ENCODE results near the gene KRT3. TPM values are rescaled to one million over a fixed set of nuclear protein-coding genes. Genes with fewer than 3 reads are reported as not detected.
"Not testable (repeated sequence)": the region's sequence is repeated elsewhere in the genome, so short reads cannot be mapped to it uniquely, and the experiment has no call there.

The KRT3 gene
- total RNA-seq, 5 donors from 2014 or later (not counting 1 experiment from before 2014, with no cell fraction given), result not detected

GRCh38 chr12:52763991-52764390, 31.9 kb downstream of the KRT3 start:
- DNase-seq (no peak), ATAC-seq (replicated peaks in 1 of 4) (no peak)
- peaks cover 0 to 6% of the 10 kb centered on the region in 2 experiments for H3K27me3 ChIP-seq (replicated peaks in 1 of 2; ENCODE audit: control insufficient read depth in 2 of 2, extremely low read depth in 1 of 2, insufficient read depth in 2 of 2, low read length in 1 of 2)
- Mint-ChIP-seq H3K4me3 (no peak overlapping the region), H3K4me1 (no peaks in the 10 kb centered on the region), H3K27ac (no peak overlapping the region), H3K36me3 (no peaks in the 10 kb centered on the region), H3K9me3 (peaks cover 0 to 16% (median 9%) of the 10 kb centered on the region in 3 donors), H3K27me3 (no peaks in the 10 kb centered on the region)
- H3K4me1 ChIP-seq (ENCODE audit: control insufficient read depth in 1 of 2, extremely low read depth in 1 of 2, insufficient read depth in 2 of 2, low read length in 2 of 2), result no peaks in the 10 kb centered on the region
- ChIA-PET POLR2A (no interaction called here), CTCF (no interaction called here)
- H3K4me3 ChIP-seq (ENCODE audit: control insufficient read depth in 1 of 2, extremely low read depth in 1 of 2, low read length in 1 of 2), result no peak overlapping the region
- H3K9me3 ChIP-seq, result no peaks in the 10 kb centered on the region
- no CpG with 5 or more reads among the region's 2 CpGs for WGBS (ENCODE audit: insufficient coverage)
- H3K27ac ChIP-seq (ENCODE audit: low read length), result no peak overlapping the region
- no peaks in the 10 kb centered on the region for H3K36me3 ChIP-seq (ENCODE audit: control insufficient read depth in 2 of 2, extremely low read depth in 1 of 2, insufficient read depth in 1 of 2, low read length in 1 of 2)

DNA sequence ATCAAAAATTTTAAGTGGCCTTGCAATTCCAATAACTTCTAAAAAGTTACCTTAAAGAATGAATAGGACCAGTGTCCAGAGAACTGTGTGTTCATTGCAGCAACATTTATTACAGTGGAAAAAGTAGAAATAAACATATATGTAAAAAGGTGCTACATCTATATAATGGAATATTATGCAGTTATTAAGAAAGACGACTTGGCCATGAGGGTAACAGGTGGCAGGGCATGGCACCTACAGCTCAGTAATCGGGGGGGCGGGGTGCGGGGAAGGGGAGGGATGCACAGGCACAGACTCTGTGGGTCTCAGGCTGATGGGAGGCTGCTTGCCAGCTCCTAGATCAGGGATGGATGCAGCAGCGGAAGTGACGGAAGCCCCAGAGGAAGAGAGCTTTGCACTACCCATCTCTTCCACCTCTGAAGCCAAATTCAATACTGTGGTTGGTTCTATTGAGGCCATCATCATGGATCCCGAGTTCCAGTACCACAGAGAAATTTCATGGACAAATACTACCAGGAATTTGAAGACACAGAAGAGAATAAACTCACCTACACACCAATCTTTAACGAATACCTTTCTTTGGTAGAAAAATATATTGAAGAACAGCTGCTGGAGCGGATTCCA, 32.8 kb downstream of the KRT3 start:
- Mint-ChIP-seq H3K4me1 (no peaks in the 10 kb centered on the region), H3K36me3 (no peaks in the 10 kb centered on the region), H3K4me3 (no peak overlapping the region), H3K27me3 (peaks cover 0 to 2% of the 10 kb centered on the region in 2 donors), H3K27ac (no peak overlapping the region), H3K9me3 (peaks cover 0 to 16% (median 9%) of the 10 kb centered on the region in 3 donors)
- no peaks in the 10 kb centered on the region for H3K36me3 ChIP-seq (ENCODE audit: control insufficient read depth in 2 of 2, extremely low read depth in 1 of 2, insufficient read depth in 1 of 2, low read length in 1 of 2)
- no CpG with 5 or more reads among the region's 9 CpGs for WGBS (ENCODE audit: insufficient coverage)
- ChIA-PET CTCF (interaction anchor here in 1 of 2 donors (0.6 kb wide), 1 partner anchor 178 kb away, joined by 4 read pairs; no protein-coding TSS in a partner anchor), POLR2A (no interaction called here)
- H3K9me3 ChIP-seq, result no peaks in the 10 kb centered on the region
- H3K27ac ChIP-seq (ENCODE audit: low read length), result no peak overlapping the region
- no peak overlapping the region for H3K4me3 ChIP-seq (ENCODE audit: control insufficient read depth in 1 of 2, extremely low read depth in 1 of 2, low read length in 1 of 2)
- H3K4me1 ChIP-seq (ENCODE audit: control insufficient read depth in 1 of 2, extremely low read depth in 1 of 2, insufficient read depth in 2 of 2, low read length in 2 of 2), result no peaks in the 10 kb centered on the region
- peaks cover 0 to 6% of the 10 kb centered on the region in 2 experiments for H3K27me3 ChIP-seq (replicated peaks in 1 of 2; ENCODE audit: control insufficient read depth in 2 of 2, extremely low read depth in 1 of 2, insufficient read depth in 2 of 2, low read length in 1 of 2)
- ATAC-seq (replicated peaks in 1 of 4) (no peak), DNase-seq (no peak)

DNA sequence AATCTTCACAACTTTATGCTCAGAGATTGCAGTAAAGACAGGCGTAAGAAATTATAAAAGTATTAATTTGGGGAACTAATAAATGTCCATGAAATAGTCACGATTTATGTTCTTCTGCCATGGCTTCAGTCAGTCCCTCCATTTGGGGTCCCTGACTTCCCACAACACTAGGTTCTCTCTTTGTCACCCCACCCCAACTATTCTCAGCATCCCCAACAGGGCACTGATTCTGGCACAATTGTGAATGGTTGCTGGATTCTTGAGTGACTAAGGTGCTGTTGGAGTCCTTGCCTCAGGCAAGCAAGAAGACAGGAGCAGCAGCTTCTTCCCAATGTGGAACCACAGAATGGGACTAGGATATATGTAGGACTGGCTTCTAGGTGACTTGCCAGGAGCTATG, 34.1 kb downstream of the KRT3 start:
- ChIA-PET POLR2A (no interaction called here), CTCF (no interaction called here)
- Mint-ChIP-seq H3K9me3 (peaks cover 0 to 16% (median 9%) of the 10 kb centered on the region in 3 donors), H3K27ac (no peak overlapping the region), H3K27me3 (peaks cover 0 to 2% of the 10 kb centered on the region in 2 donors), H3K36me3 (no peaks in the 10 kb centered on the region), H3K4me1 (no peaks in the 10 kb centered on the region), H3K4me3 (no peak overlapping the region)
- WGBS (ENCODE audit: insufficient coverage), result no CpG with 5 or more reads among the region's 2 CpGs
- H3K36me3 ChIP-seq (ENCODE audit: control insufficient read depth in 2 of 2, extremely low read depth in 1 of 2, insufficient read depth in 1 of 2, low read length in 1 of 2), result no peaks in the 10 kb centered on the region
- no peak for DNase-seq
- H3K9me3 ChIP-seq, result no peaks in the 10 kb centered on the region
- no peak overlapping the region for H3K27ac ChIP-seq (ENCODE audit: low read length)
- H3K4me1 ChIP-seq (ENCODE audit: control insufficient read depth in 1 of 2, extremely low read depth in 1 of 2, insufficient read depth in 2 of 2, low read length in 2 of 2), result no peaks in the 10 kb centered on the region
- peaks cover 0 to 9% of the 10 kb centered on the region in 2 experiments for H3K27me3 ChIP-seq (replicated peaks in 1 of 2; ENCODE audit: control insufficient read depth in 2 of 2, extremely low read depth in 1 of 2, insufficient read depth in 2 of 2, low read length in 1 of 2)
- no peak for ATAC-seq (replicated peaks in 1 of 4)
- H3K4me3 ChIP-seq (ENCODE audit: control insufficient read depth in 1 of 2, extremely low read depth in 1 of 2, low read length in 1 of 2), result no peak overlapping the region

DNA sequence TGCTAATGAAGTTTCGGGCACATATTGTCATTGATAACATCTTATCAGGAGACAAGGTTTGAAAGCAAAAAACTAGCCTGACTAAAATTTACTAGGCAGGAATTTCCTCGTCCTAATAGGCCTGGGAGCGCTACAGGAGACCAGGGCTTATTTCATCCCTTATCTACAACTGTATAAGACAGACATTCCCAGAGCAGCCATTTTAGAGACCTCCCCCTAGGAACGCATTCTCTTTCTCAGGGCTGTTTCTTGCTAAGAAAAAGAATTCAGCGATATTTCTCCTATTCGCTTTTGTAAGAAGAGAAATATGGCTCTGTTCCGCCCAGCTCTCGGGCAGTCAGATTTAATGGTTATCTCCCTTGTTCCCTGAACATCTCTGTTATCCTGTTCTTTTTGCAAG, 34.7 kb downstream of the KRT3 start:
- H3K4me1 Mint-ChIP-seq; H3K27me3 ChIP-seq (replicated peaks in 1 of 2; ENCODE audit: control insufficient read depth in 2 of 2, extremely low read depth in 1 of 2, insufficient read depth in 2 of 2, low read length in 1 of 2); H3K27ac ChIP-seq (ENCODE audit: low read length); H3K9me3 ChIP-seq; ATAC-seq (replicated peaks in 1 of 4); H3K27me3 Mint-ChIP-seq; H3K36me3 Mint-ChIP-seq; DNase-seq; H3K27ac Mint-ChIP-seq; H3K36me3 ChIP-seq (ENCODE audit: control insufficient read depth in 2 of 2, extremely low read depth in 1 of 2, insufficient read depth in 1 of 2, low read length in 1 of 2); H3K4me3 Mint-ChIP-seq; H3K4me3 ChIP-seq (ENCODE audit: control insufficient read depth in 1 of 2, extremely low read depth in 1 of 2, low read length in 1 of 2); CTCF ChIA-PET; POLR2A ChIA-PET; H3K4me1 ChIP-seq (ENCODE audit: control insufficient read depth in 1 of 2, extremely low read depth in 1 of 2, insufficient read depth in 2 of 2, low read length in 2 of 2): not testable (repeated sequence)
- WGBS (ENCODE audit: insufficient coverage), result 86% methylated on average over 3 of the region's 8 CpGs
- peaks cover 0 to 16% (median 9%) of the 10 kb centered on the region in 3 donors for H3K9me3 Mint-ChIP-seq

GRCh38 chr12:52760623-52761022, 35.3 kb downstream of the KRT3 start:
- DNase-seq (no peak), ATAC-seq (replicated peaks in 1 of 4) (no peak)
- Histone ChIP-seq H3K36me3 (ENCODE audit: control insufficient read depth in 2 of 2, extremely low read depth in 1 of 2, insufficient read depth in 1 of 2, low read length in 1 of 2) (no peaks in the 10 kb centered on the region), H3K4me1 (ENCODE audit: control insufficient read depth in 1 of 2, extremely low read depth in 1 of 2, insufficient read depth in 2 of 2, low read length in 2 of 2) (no peaks in the 10 kb centered on the region), H3K9me3 (no peaks in the 10 kb centered on the region), H3K4me3 (ENCODE audit: control insufficient read depth in 1 of 2, extremely low read depth in 1 of 2, low read length in 1 of 2) (no peak overlapping the region), H3K27ac (ENCODE audit: low read length) (no peak overlapping the region), H3K27me3 (replicated peaks in 1 of 2; ENCODE audit: control insufficient read depth in 2 of 2, extremely low read depth in 1 of 2, insufficient read depth in 2 of 2, low read length in 1 of 2) (peaks cover 0 to 11% of the 10 kb centered on the region in 2 experiments)
- Mint-ChIP-seq H3K27me3 (peaks cover 0 to 2% of the 10 kb centered on the region in 2 donors), H3K4me1 (no peaks in the 10 kb centered on the region), H3K27ac (peak overlapping the region in 1 of 2 donors; percentile 11), H3K9me3 (peaks cover 0 to 16% (median 9%) of the 10 kb centered on the region in 3 donors), H3K4me3 (no peak overlapping the region), H3K36me3 (no peaks in the 10 kb centered on the region)
- ChIA-PET POLR2A (no interaction called here), CTCF (no interaction called here)

DNA sequence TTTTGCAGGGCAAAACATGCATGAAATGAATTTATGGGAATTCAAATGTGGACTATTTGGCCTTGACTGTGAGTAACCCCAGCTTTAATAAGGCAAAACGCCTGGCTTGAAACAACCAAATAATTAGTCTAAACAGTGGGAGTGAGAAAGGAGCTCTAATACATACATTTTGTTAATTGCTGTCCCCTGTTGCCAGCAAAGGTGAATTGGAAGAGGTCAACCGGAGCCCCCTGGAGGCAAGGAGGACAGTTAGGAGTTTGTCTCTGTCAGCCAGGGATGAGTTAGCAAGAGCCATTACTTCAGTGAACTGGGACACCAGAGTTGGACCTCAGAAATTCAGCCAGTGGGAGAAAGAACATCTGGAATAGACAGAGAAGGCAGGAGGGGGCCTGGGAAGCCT, 36.2 kb downstream of the KRT3 start:
- ATAC-seq (replicated peaks in 1 of 4) (no peak), DNase-seq (no peak)
- no peak overlapping the region for H3K4me3 Mint-ChIP-seq
- Histone ChIP-seq H3K9me3 (no peaks in the 10 kb centered on the region), H3K4me3 (ENCODE audit: control insufficient read depth in 1 of 2, extremely low read depth in 1 of 2, low read length in 1 of 2) (no peak overlapping the region), H3K4me1 (ENCODE audit: control insufficient read depth in 1 of 2, extremely low read depth in 1 of 2, insufficient read depth in 2 of 2, low read length in 2 of 2) (no peaks in the 10 kb centered on the region), H3K27ac (ENCODE audit: low read length) (no peak overlapping the region), H3K27me3 (replicated peaks in 1 of 2; ENCODE audit: control insufficient read depth in 2 of 2, extremely low read depth in 1 of 2, insufficient read depth in 2 of 2, low read length in 1 of 2) (peaks cover 0 to 18% of the 10 kb centered on the region in 2 experiments), H3K36me3 (ENCODE audit: control insufficient read depth in 2 of 2, extremely low read depth in 1 of 2, insufficient read depth in 1 of 2, low read length in 1 of 2) (no peaks in the 10 kb centered on the region)
- ChIA-PET POLR2A (no interaction called here), CTCF (interaction anchor here in 1 of 2 donors (0.6 kb wide), 1 partner anchor 108 kb away, joined by 4 read pairs; no protein-coding TSS in a partner anchor)
- 85% methylated on average over 1 of the region's 2 CpGs for WGBS (ENCODE audit: insufficient coverage)
- H3K4me1 Mint-ChIP-seq, result no peaks in the 10 kb centered on the region
- no peaks in the 10 kb centered on the region for H3K36me3 Mint-ChIP-seq
- peaks cover 0 to 16% (median 9%) of the 10 kb centered on the region in 3 donors for H3K9me3 Mint-ChIP-seq
- no peak overlapping the region for H3K27ac Mint-ChIP-seq
- H3K27me3 Mint-ChIP-seq, result peaks cover 0 to 7% of the 10 kb centered on the region in 2 donors

All from T-cell (primary cell).